Measurements from ENCODE around the gene TMEM52.

TMEM52 gene

GRCh38 chr1:1918901-1919303 is at the start of gene TMEM52:
TSS of gene TMEM52 (minus strand) at chr1:1919279. CDS start at chr1:1919265, 14 bp downstream.
- in situ Hi-C loops (cut with MboI; ENCODE audit: low sequenced_read_pairs) = no loop called here

- in situ Hi-C loops (cut with MboI; ENCODE audit: low sequenced_read_pairs) = no loop called here
These were observed 48.8 kb upstream of the TMEM52 start for GRCh38 chr1:1967879-1968278.

- in situ Hi-C loops (cut with MboI; ENCODE audit: low sequenced_read_pairs) = no loop called here
These were observed 48.1 kb upstream of the TMEM52 start for GRCh38 chr1:1967151-1967550.

GRCh38 chr1:1966071-1966740 is 47.1 kb upstream of the TMEM52 start:
- in situ Hi-C loops (cut with MboI; ENCODE audit: low sequenced_read_pairs) = no loop called here

- in situ Hi-C loops (cut with MboI; ENCODE audit: low sequenced_read_pairs) = no loop called here
These were observed 46.5 kb upstream of the TMEM52 start for GRCh38 chr1:1965546-1965945.

- in situ Hi-C loops (cut with MboI; ENCODE audit: low sequenced_read_pairs) = no loop called here
These were observed 45.7 kb upstream of the TMEM52 start for GRCh38 chr1:1964811-1965210.

GRCh38 chr1:1963570-1963969 is 44.5 kb upstream of the TMEM52 start:
- in situ Hi-C loops (cut with MboI; ENCODE audit: low sequenced_read_pairs) = no loop called here

GRCh38 chr1:1962752-1963151 is 43.7 kb upstream of the TMEM52 start:
- in situ Hi-C loops (cut with MboI; ENCODE audit: low sequenced_read_pairs) = no loop called here

GRCh38 chr1:1960480-1961196 is 41.6 kb upstream of the TMEM52 start:
- in situ Hi-C loops (cut with MboI; ENCODE audit: low sequenced_read_pairs) = no loop called here

- in situ Hi-C loops (cut with MboI; ENCODE audit: low sequenced_read_pairs) = no loop called here
These were observed 40.9 kb upstream of the TMEM52 start for GRCh38 chr1:1959840-1960479.

GRCh38 chr1:1959459-1959839 is 40.4 kb upstream of the TMEM52 start:
- in situ Hi-C loops (cut with MboI; ENCODE audit: low sequenced_read_pairs) = no loop called here

GRCh38 chr1:1958071-1958541 is 39.0 kb upstream of the TMEM52 start:
- in situ Hi-C loops (cut with MboI; ENCODE audit: low sequenced_read_pairs) = no loop called here

- in situ Hi-C loops (cut with MboI; ENCODE audit: low sequenced_read_pairs) = no loop called here
These were observed 38.5 kb upstream of the TMEM52 start for GRCh38 chr1:1957533-1957961.

- in situ Hi-C loops (cut with MboI; ENCODE audit: low sequenced_read_pairs) = no loop called here
These were observed 37.8 kb upstream of the TMEM52 start for GRCh38 chr1:1956586-1957532.

- in situ Hi-C loops (cut with MboI; ENCODE audit: low sequenced_read_pairs) = no loop called here
These were observed 37.0 kb upstream of the TMEM52 start for GRCh38 chr1:1956101-1956500.

- in situ Hi-C loops (cut with MboI; ENCODE audit: low sequenced_read_pairs) = no loop called here
These were observed 36.6 kb upstream of the TMEM52 start for GRCh38 chr1:1955621-1956094.

- in situ Hi-C loops (cut with MboI; ENCODE audit: low sequenced_read_pairs) = no loop called here
These were observed 35.9 kb upstream of the TMEM52 start for GRCh38 chr1:1954831-1955441.

GRCh38 chr1:1954015-1954414 is 34.9 kb upstream of the TMEM52 start:
- in situ Hi-C loops (cut with MboI; ENCODE audit: low sequenced_read_pairs) = no loop called here

GRCh38 chr1:1950940-1951339 is 31.9 kb upstream of the TMEM52 start:
- in situ Hi-C loops (cut with MboI; ENCODE audit: low sequenced_read_pairs) = no loop called here

GRCh38 chr1:1948783-1949182 is 29.7 kb upstream of the TMEM52 start:
- in situ Hi-C loops (cut with MboI; ENCODE audit: low sequenced_read_pairs) = no loop called here

All from hTERT RPE-1 (cell line).